ENCODE measurements around the gene ZNF217. TPM values are rescaled to one million over a fixed set of nuclear protein-coding genes. Genes with fewer than 3 reads are reported as not detected.
"Not testable (repeated sequence)": the region's sequence is repeated elsewhere in the genome, so short reads cannot be mapped to it uniquely, and the experiment has no call there.

The ZNF217 gene
- total RNA-seq, 2 experiments from 2014 or later, result 56.3 to 57.5 TPM

DNA sequence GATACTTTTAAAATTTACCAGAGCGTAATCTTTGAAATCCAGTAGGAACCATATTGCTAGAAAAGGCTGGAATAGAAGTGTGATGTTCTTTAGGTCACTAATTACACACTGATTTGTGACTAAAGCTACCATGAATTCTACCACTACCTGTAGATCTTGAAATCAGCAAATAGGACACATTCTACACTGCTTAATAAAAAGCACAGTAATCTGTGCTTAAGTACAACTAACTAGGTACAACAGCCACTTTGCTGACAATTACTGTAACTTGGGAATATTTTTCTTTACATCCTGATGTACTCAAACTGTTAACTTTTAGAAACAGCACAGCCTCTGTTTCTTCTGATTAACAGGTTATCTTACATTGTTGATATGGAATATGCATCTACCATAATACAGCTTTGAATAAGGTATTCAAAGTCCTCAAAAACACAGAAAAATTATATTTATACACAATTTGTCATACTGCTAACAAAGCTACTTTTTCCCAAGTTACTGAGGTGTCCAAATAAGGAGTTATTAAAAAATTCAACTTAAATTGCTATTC, 6.4 kb downstream of the ZNF217 start:
- DNase-seq, H3K27me3 Mint-ChIP-seq, H3K9me3 Mint-ChIP-seq: not testable (repeated sequence)
- Mint-ChIP-seq H3K27ac (peak overlapping the region; percentile 97), H3K36me3 (peaks cover 22% of the 10 kb centered on the region), H3K4me1 (ENCODE audit: low read depth) (peaks cover 55% of the 10 kb centered on the region), H3K4me3 (peak overlapping the region; percentile 76)
- POLR2A ChIA-PET, result interaction anchor here (1.1 kb wide), 1 partner anchor 23 kb away, joined by 3 read pairs; no protein-coding TSS in a partner anchor
- CTCF ChIA-PET, result interaction anchor here (0.6 to 1.0 kb wide), 2 partner anchors 23 to 68 kb away, joined by 3 read pairs; no protein-coding TSS in a partner anchor
- intact Hi-C loops (cut with micrococcal nuclease), result loop anchor here (5.0 kb wide), 1 partner anchor 615 kb away; the partner anchor contains the start of gene TSHZ2

DNA sequence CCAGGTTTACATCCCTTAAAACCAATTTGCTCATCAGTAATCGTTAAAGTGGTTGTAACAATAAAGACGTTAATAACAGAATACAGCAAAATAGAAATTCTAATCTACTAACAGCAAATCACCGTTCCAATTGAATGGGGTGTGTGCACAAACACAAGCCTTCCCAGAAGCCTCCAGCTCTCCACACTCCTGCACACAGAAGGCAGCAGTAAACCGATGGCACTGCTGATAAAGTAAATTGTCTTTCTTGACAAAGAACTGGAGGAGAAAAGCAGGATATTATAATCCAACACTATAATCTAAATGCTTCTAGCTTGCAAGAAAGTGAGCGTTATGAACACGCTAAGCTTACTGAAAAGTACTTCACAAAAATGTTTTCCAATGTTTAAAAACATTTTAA, 7.0 kb downstream of the ZNF217 start:
- Mint-ChIP-seq H3K27me3 (no peaks in the 10 kb centered on the region), H3K27ac (peak overlapping the region; percentile 97), H3K4me3 (peak overlapping the region; percentile 76), H3K9me3 (no peaks in the 10 kb centered on the region), H3K36me3 (peaks cover 24% of the 10 kb centered on the region), H3K4me1 (ENCODE audit: low read depth) (peaks cover 61% of the 10 kb centered on the region)
- ChIA-PET POLR2A (interaction anchor here (0.8 to 1.2 kb wide), 3 partner anchors 23 to 121 kb away, joined by 3 to 4 read pairs (median 3); no protein-coding TSS in a partner anchor), CTCF (interaction anchor here (0.8 to 1.0 kb wide), 2 partner anchors 68 to 328 kb away, joined by 3 read pairs; no protein-coding TSS in a partner anchor)
- peak; percentile 8 for DNase-seq
- intact Hi-C loops (cut with micrococcal nuclease), result loop anchor here (5.0 kb wide), 1 partner anchor 614 kb away; the partner anchor contains the start of gene TSHZ2

DNA sequence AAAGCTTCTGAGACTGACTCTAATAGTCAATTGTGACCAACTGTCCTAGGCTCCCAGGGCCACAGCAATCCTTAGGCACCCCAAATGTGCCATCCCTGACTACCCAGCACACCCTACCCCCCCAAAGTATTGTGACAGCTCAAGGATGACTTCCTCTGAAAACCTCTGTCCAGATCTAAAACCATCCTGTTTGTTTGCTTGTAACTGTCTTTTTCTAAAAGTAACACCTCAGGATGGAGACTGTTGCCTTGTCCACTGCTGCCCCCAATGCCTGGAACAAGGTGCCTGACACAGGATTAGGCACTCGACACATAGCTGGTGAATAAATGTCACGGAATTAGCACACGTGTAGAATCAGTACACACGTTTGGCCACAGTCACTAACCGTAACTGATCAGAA, 7.7 kb downstream of the ZNF217 start:
- DNase-seq, result peak; percentile 24
- intact Hi-C loops (cut with micrococcal nuclease), result loop anchor here (5.0 kb wide), 1 partner anchor 614 kb away; the partner anchor contains the start of gene TSHZ2
- not testable (repeated sequence) for H3K9me3 Mint-ChIP-seq, H3K27me3 Mint-ChIP-seq
- H3K36me3 Mint-ChIP-seq, result peaks cover 28% of the 10 kb centered on the region
- peak overlapping the region; percentile 76 for H3K4me3 Mint-ChIP-seq
- peak overlapping the region; percentile 97 for H3K27ac Mint-ChIP-seq
- POLR2A ChIA-PET, result interaction anchor here (0.8 to 1.2 kb wide), 3 partner anchors 24 to 122 kb away, joined by 3 to 4 read pairs (median 3); no protein-coding TSS in a partner anchor
- CTCF ChIA-PET, result interaction anchor here (0.8 kb wide), 1 partner anchor 329 kb away, joined by 3 read pairs; no protein-coding TSS in a partner anchor
- peaks cover 65% of the 10 kb centered on the region for H3K4me1 Mint-ChIP-seq (ENCODE audit: low read depth)

DNA sequence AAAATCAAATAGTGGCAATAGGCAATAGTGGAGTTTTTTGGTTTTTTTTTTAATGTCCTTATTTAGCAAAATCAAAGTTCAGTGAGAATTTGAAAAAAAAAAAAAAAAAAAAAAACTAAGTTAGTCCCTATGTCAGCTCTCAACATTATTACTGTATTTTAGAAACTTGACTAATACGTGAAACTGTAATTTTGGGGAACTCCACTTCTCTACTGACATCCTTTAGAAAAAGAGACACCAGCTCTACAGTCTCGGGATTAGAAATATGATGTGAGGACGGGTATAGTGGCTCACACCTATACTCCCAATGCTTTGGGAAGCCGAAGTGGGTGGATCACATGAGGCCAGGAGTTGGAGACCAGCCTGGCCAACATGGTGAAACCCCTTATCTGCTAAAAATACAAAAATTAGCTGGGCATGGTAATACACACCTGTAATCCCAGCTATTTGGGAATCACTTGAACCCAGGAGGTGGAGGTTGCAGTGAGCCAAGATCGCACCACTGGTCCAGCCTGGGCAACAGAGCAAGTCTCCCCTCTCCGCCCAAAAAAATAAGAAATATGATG, 8.6 kb downstream of the ZNF217 start:
- intact Hi-C loops (cut with micrococcal nuclease), result loop anchor here (5.0 kb wide), 1 partner anchor 613 kb away; the partner anchor contains the start of gene TSHZ2
- Mint-ChIP-seq H3K4me1 (ENCODE audit: low read depth) (peaks cover 68% of the 10 kb centered on the region), H3K4me3 (peak overlapping the region; percentile 76), H3K27ac (peak overlapping the region; percentile 97), H3K36me3 (peaks cover 35% of the 10 kb centered on the region)
- CTCF ChIA-PET, result interaction anchor here (0.6 to 0.8 kb wide), 3 partner anchors 285 to 406 kb away, joined by 4 to 6 read pairs (median 4); no protein-coding TSS in a partner anchor
- peak; percentile 27 for DNase-seq
- H3K9me3 Mint-ChIP-seq, H3K27me3 Mint-ChIP-seq, POLR2A ChIA-PET: not testable (repeated sequence)

DNA sequence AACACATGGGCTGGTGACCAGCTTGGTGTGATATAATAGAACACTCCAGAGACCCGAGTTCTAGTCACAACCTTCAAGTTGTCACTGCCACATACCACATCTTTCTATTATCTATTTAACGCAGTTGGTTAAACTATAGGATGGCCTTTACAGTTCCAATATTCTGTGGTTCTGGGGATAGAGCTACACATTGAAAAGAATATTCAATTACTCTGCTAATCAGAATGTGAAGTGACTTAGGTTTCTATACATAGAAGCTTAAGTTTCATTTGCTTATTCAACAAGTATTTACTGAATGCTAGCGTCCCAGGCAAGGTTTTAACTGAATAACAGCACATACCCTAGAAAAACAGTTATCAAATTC, 9.1 kb downstream of the ZNF217 start:
- CTCF ChIA-PET, result interaction anchor here (0.6 to 0.8 kb wide), 3 partner anchors 286 to 406 kb away, joined by 4 to 6 read pairs (median 4); no protein-coding TSS in a partner anchor
- H3K4me1 Mint-ChIP-seq (ENCODE audit: low read depth), result peaks cover 70% of the 10 kb centered on the region
- H3K9me3 Mint-ChIP-seq, H3K27me3 Mint-ChIP-seq, DNase-seq, POLR2A ChIA-PET: not testable (repeated sequence)
- intact Hi-C loops (cut with micrococcal nuclease), result loop anchor here (5.0 kb wide), 1 partner anchor 38 kb away; no protein-coding TSS in a partner anchor
- peaks cover 36% of the 10 kb centered on the region for H3K36me3 Mint-ChIP-seq
- peak overlapping the region; percentile 97 for H3K27ac Mint-ChIP-seq
- H3K4me3 Mint-ChIP-seq, result peak overlapping the region; percentile 46

DNA sequence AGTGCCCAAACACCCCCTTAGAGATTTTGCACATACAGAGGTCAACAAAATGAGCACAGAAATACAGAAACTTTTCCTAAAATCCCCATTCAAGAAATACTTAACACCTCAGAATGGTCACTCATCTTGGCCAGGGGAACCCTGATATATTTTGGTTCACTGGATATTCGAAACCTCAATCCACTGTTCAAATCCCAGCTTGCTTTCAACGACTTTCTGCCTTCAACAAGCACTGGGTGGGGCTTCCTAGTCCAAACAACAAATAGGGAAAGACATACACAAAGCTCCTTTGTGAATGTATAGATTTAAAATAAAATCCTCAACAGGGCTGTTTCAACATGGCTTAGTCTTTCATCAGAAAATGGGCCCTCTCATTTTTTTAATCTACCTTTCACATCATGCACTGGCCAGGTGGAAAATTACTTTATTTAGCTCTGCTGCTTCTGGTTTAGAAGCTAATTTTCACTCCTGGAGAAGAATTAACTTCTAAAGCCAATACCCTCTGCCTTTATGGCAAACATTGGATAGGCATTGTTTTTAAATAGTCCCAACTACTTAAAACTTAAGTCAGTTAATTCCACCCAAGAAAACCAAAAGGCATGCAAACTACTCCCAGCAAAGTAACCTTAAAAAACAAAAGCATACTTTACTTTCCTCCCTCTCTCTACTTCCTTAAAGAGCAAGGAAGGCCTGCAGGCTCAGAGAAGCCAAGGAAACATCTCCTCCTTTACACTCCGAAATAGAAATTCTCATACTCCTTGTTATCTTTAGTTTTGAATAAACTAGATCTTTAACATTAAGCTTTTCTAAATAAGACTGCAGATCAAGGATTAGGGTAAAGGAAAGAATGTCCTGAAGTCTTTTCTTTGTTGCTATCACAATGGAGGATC, 9.7 kb downstream of the ZNF217 start:
- not testable (repeated sequence) for H3K27me3 Mint-ChIP-seq, H3K9me3 Mint-ChIP-seq
- ChIA-PET CTCF (interaction anchor here (1.1 to 8.7 kb wide), 2 partner anchors 287 to 332 kb away, joined by 6 to 81 read pairs; no protein-coding TSS in a partner anchor), POLR2A (interaction anchor here (1.2 to 2.5 kb wide), 4 partner anchors 8 to 171 kb away, joined by 4 to 17 read pairs (median 10); partner anchors contain the start of gene ZNF217)
- peak; percentile 6 for DNase-seq
- peaks cover 40% of the 10 kb centered on the region for H3K36me3 Mint-ChIP-seq
- peak overlapping the region; percentile 46 for H3K4me3 Mint-ChIP-seq
- H3K27ac Mint-ChIP-seq, result peak overlapping the region; percentile 97
- peaks cover 75% of the 10 kb centered on the region for H3K4me1 Mint-ChIP-seq (ENCODE audit: low read depth)
- intact Hi-C loops (cut with micrococcal nuclease), result loop anchor here (5.0 kb wide), 1 partner anchor 38 kb away; no protein-coding TSS in a partner anchor

DNA sequence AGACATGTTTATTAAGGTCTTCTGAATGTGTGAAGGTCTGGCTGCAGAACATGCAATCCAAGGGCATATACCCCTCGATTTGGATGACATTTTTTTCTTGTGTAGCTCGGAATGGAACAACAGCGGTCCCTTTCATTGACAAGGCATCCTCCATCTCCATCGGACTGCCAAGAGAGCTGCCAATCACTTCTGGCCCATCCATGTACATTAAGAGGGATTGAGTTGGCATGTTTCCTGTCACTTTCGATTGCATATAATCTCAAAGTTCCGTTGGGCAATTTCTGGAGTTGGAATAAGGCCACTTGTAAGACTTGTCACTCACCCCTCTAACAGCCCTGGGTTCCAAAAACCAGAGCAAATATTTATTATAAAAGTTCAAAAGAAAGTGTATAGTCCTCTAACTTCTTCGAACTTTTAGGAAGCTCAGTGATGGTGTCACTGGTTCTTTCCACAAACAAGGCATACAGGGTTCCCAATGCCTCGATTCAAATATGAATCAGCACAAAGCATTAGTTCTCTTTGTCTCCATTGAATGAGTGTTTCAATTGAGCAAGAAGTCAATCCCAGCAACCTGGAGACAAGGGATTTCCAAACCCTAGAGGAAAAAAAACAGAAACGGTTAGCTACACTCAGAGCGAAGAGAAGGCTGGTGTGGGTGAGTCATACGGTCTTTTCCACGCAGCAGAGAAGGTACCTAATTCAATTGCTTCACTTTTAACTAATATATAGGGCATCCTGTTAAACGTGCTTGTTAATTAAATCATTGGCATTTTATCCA, 10.9 kb downstream of the ZNF217 start:
- peak overlapping the region; percentile 97 for H3K27ac Mint-ChIP-seq
- H3K4me3 Mint-ChIP-seq, result peak overlapping the region; percentile 82
- peak; percentile 71 for DNase-seq
- H3K9me3 Mint-ChIP-seq, result no peaks in the 10 kb centered on the region
- intact Hi-C loops (cut with micrococcal nuclease), result loop anchor here (1.0 to 5.0 kb wide), 3 partner anchors 9 to 78 kb away; no protein-coding TSS in a partner anchor
- ChIA-PET POLR2A (interaction anchor here (0.6 to 2.5 kb wide), 6 partner anchors 9 to 172 kb away, joined by 3 to 17 read pairs (median 6); partner anchors contain the start of gene ZNF217), CTCF (interaction anchor here (1.1 to 8.7 kb wide), 3 partner anchors 288 to 357 kb away, joined by 6 to 81 read pairs (median 7); no protein-coding TSS in a partner anchor)
- no peaks in the 10 kb centered on the region for H3K27me3 Mint-ChIP-seq
- H3K4me1 Mint-ChIP-seq (ENCODE audit: low read depth), result peaks cover 82% of the 10 kb centered on the region
- H3K36me3 Mint-ChIP-seq, result peaks cover 48% of the 10 kb centered on the region

DNA sequence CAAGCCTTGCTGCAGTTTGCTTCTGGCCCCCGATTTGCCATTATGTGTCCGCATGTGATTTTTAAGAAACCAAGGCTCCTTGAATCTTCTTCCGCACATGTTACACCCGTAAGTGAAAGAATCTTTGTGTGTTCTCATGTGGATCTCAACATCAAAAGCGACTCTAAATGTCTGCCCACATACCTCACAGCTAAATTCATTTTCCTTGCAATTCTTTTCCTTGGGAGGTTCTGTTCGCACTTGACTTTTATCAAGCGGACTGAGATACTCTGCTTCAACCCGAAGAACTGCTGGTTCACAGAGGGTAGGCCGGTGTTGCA, 11.4 kb downstream of the ZNF217 start:
- CTCF ChIA-PET, result interaction anchor here (1.3 to 8.7 kb wide), 2 partner anchors 334 to 358 kb away, joined by 7 to 81 read pairs; no protein-coding TSS in a partner anchor
- H3K9me3 Mint-ChIP-seq, result no peaks in the 10 kb centered on the region
- POLR2A ChIA-PET, result interaction anchor here (1.0 to 2.5 kb wide), 5 partner anchors 10 to 172 kb away, joined by 3 to 17 read pairs (median 7); partner anchors contain the start of gene ZNF217
- intact Hi-C loops (cut with micrococcal nuclease), result loop anchor here (1.0 to 5.0 kb wide), 3 partner anchors 9 to 78 kb away; no protein-coding TSS in a partner anchor
- H3K4me1 Mint-ChIP-seq (ENCODE audit: low read depth), result peaks cover 86% of the 10 kb centered on the region
- peaks cover 54% of the 10 kb centered on the region for H3K36me3 Mint-ChIP-seq
- H3K27ac Mint-ChIP-seq, result peak overlapping the region; percentile 97
- DNase-seq, result no peak
- peak overlapping the region; percentile 82 for H3K4me3 Mint-ChIP-seq
- no peaks in the 10 kb centered on the region for H3K27me3 Mint-ChIP-seq

DNA sequence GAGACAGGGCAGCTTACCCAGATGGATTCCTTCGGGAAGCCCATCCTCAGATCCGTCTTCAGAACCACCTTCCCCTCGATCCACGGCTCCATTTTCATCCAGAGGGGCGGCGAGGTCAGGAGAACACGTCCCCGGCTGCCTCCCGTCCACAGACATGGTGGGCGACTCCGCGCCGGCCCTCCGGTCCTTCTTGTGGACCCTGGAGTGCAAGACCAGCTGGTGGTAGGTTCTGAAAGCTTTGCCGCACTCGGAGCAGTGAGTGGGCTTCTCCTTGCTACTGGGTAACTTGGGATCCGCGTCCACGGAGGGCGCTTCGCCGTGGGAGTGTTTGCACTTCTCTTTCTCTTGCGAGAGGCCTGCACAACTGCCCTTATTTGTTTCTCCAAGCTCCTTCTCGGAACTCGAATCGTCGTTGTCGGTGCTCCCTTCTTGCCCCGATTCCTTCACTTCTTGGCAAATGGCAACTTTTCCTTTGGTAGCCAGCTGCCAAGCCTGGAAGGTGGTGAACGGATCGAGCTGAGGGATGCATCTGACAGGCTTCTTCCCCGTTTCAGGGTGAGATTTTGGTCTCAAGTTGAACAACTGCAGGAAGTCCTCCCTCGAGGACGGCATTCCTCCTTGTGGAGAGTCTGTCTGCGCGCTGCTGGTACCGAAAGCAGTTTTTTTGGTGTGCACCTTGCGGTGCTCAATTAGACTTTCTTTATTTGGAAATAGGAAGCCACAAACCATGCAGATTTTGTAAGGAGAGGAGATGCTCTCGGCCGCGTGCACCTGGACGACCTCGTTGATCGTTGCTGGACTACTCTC, 12.0 kb downstream of the ZNF217 start:
- POLR2A ChIA-PET, result interaction anchor here (1.8 to 2.5 kb wide), 4 partner anchors 10 to 289 kb away, joined by 5 to 17 read pairs (median 10); partner anchors contain the start of gene ZNF217
- DNase-seq, result peak; percentile 39
- CTCF ChIA-PET, result interaction anchor here (0.9 to 8.7 kb wide), 5 partner anchors 58 to 358 kb away, joined by 3 to 81 read pairs (median 7); no protein-coding TSS in a partner anchor
- Mint-ChIP-seq H3K27ac (peak overlapping the region; percentile 97), H3K27me3 (no peaks in the 10 kb centered on the region), H3K4me3 (peak overlapping the region; percentile 82), H3K4me1 (ENCODE audit: low read depth) (peaks cover 86% of the 10 kb centered on the region), H3K36me3 (peaks cover 59% of the 10 kb centered on the region), H3K9me3 (no peaks in the 10 kb centered on the region)
- intact Hi-C loops (cut with micrococcal nuclease), result loop anchor here (1.0 to 5.0 kb wide), 3 partner anchors 10 to 79 kb away; no protein-coding TSS in a partner anchor

Measured in activated CD4-positive, alpha-beta memory T cell treated with anti-CD3 and anti-CD28 coated beads for 36 hours (primary cell).